Smooth muscle cell (in vitro differentiated cells): ENCODE measurements around the gene PPP1R16B. TPM values are rescaled to one million over a fixed set of nuclear protein-coding genes. Genes with fewer than 3 reads are reported as not detected.
"Not testable (repeated sequence)": the region's sequence is repeated elsewhere in the genome, so short reads cannot be mapped to it uniquely, and the experiment has no call there.

Experiments
- DNase-seq: peaks from one replicate; lab custom pipeline; 2025; ENCODE audit not compliant: unreplicated experiment; lab: John Stamatoyannopoulos, UW
- H2AFZ ChIP-seq: fragments of 200-600 bp; sonication (generic); 2 replicates; pipeline ENCODE4 v1.6.0; 2016; ENCODE audit warnings: antibody characterized with exemption, low read depth, mild to moderate bottlenecking
- H3F3A ChIP-seq: fragments of 200-600 bp; sonication (generic); 2 replicates; pipeline ENCODE4 v1.6.0; 2017; ENCODE audit warnings: antibody characterized with exemption, low read depth
- H3K27ac ChIP-seq: fragments of 200-600 bp; sonication (generic); 2 replicates; pipeline ENCODE4 v1.5.1; 2016; ENCODE audit warnings: low read depth, mild to moderate bottlenecking
- H3K27me3 ChIP-seq: fragments of 200-600 bp; sonication (generic); 2 replicates; pipeline ENCODE4 v1.6.1; 2016; ENCODE audit warnings: low read depth, mild to moderate bottlenecking
- H3K36me3 ChIP-seq: fragments of 200-600 bp; sonication (generic); 2 replicates; pipeline ENCODE4 v1.5.1; 2016; ENCODE audit warnings: low read depth
- H3K4me1 ChIP-seq: fragments of 200-600 bp; sonication (generic); 2 replicates; pipeline ENCODE4 v1.5.1; 2016; ENCODE audit warnings: low read depth
- H3K4me2 ChIP-seq: fragments of 200-600 bp; sonication (generic); 2 replicates; pipeline ENCODE4 v1.6.0; 2016; ENCODE audit warnings: mild to moderate bottlenecking
- H3K4me3 ChIP-seq: fragments of 200-600 bp; sonication (generic); 2 replicates; pipeline ENCODE4 v1.5.1; 2016; ENCODE audit warnings: mild to moderate bottlenecking
- H3K79me2 ChIP-seq: fragments of 200-600 bp; sonication (generic); 2 replicates; pipeline ENCODE4 v1.6.0; 2016; ENCODE audit warnings: low read depth, mild to moderate bottlenecking
- H3K9ac ChIP-seq: fragments of 200-600 bp; sonication (generic); 2 replicates; pipeline ENCODE4 v1.6.0; 2016; ENCODE audit warnings: low read depth
- H3K9me3 ChIP-seq: fragments of 200-600 bp; sonication (generic); replicated peaks from 2 replicates; pipeline ENCODE4 v1.5.1; 2016; ENCODE audit warnings: low read depth
- H4K20me1 ChIP-seq: fragments of 200-600 bp; sonication (generic); 2 replicates; pipeline ENCODE4 v1.6.0; 2016; ENCODE audit warnings: low read depth
- WGBS: methylation state at CpG from one replicate; pipeline ENCODE4 v1.1.7; 2016; ENCODE audit warnings: low lambda C conversion rate; 5-methylcytosine and 5-hydroxymethylcytosine counted together
- polyA plus RNA-seq: library from polyadenylated mRNA; unstranded; fragments of >200 nt; fragmentation: Nextera tagmentation; extraction: Ambion mirVana; gene quantifications from 2 replicates; pipeline ENCODE4 v1.2.1, GENCODE V29; 2016
- total RNA-seq: library from RNA; depleted of rRNA; stranded (reverse); fragments of >200 nt; gene quantifications from 2 replicates; pipeline ENCODE4 v1.2.3, GENCODE V29; 2014
- TF ChIP-seq, protein P1 (sequence below): fragments of 200-600 bp; sonication (generic); IDR thresholded peaks from 2 replicates; pipeline ENCODE4 v1.5.1; 2017; ENCODE audit warnings: borderline replicate concordance, mild to moderate bottlenecking, antibody characterized with exemption; ENCODE audit not compliant: insufficient read depth, poor library complexity, severe bottlenecking

The PPP1R16B gene
- total and polyA plus RNA-seq, 2 experiments from 2014 or later = not detected

GRCh38 chr20:38856570-38856969 lies 51.1 kb downstream of the PPP1R16B start:
- H3K79me2 ChIP-seq = no peaks in the 10 kb centered on the region
- no peaks in the 10 kb centered on the region for H3F3A ChIP-seq
- TF ChIP-seq, protein P1, sequence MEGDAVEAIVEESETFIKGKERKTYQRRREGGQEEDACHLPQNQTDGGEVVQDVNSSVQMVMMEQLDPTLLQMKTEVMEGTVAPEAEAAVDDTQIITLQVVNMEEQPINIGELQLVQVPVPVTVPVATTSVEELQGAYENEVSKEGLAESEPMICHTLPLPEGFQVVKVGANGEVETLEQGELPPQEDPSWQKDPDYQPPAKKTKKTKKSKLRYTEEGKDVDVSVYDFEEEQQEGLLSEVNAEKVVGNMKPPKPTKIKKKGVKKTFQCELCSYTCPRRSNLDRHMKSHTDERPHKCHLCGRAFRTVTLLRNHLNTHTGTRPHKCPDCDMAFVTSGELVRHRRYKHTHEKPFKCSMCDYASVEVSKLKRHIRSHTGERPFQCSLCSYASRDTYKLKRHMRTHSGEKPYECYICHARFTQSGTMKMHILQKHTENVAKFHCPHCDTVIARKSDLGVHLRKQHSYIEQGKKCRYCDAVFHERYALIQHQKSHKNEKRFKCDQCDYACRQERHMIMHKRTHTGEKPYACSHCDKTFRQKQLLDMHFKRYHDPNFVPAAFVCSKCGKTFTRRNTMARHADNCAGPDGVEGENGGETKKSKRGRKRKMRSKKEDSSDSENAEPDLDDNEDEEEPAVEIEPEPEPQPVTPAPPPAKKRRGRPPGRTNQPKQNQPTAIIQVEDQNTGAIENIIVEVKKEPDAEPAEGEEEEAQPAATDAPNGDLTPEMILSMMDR = no peak
- H3K4me2 ChIP-seq = no peak overlapping the region
- no peak overlapping the region for H3K9ac ChIP-seq
- WGBS = 82% methylated on average over 2 of the region's 2 CpGs
- H3K36me3 ChIP-seq = no peaks in the 10 kb centered on the region
- H3K9me3 ChIP-seq = no peaks in the 10 kb centered on the region
- no peak overlapping the region for H2AFZ ChIP-seq
- no peaks in the 10 kb centered on the region for H3K4me1 ChIP-seq
- no peak for DNase-seq
- no peak overlapping the region for H3K4me3 ChIP-seq
- no peak overlapping the region for H3K27ac ChIP-seq
- H4K20me1 ChIP-seq = no peaks in the 10 kb centered on the region
- H3K27me3 ChIP-seq = peaks cover 7% of the 10 kb centered on the region

DNA sequence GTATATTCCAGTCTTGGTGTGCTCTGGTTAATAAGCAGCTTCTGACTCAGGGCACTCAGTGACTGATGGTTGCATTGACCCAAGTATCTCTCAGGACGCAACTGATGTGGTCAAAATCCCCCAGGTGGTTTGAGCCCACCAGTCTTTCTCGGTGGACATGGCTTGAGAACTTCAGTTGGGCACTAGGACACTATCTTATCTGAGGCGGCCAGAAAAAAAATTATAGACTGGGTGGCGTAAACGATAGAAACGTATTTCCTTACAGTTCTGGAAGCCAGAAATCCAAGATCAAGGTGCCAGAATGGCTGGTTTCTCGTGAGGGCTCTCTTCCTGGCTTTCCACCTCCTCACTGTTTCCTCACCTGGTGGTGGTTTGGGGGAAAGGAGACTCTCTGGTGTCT lies 52.2 kb downstream of the PPP1R16B start:
- whole genome bisulfite sequencing = 92% methylated on average over 7 of the region's 7 CpGs
- H3F3A ChIP-seq = no peaks in the 10 kb centered on the region
- H4K20me1 ChIP-seq = no peaks in the 10 kb centered on the region
- H3K4me2 ChIP-seq = no peak overlapping the region
- H3K27ac ChIP-seq = no peak overlapping the region
- TF ChIP-seq, protein P1 = no peak
- no peaks in the 10 kb centered on the region for H3K79me2 ChIP-seq
- no peaks in the 10 kb centered on the region for H3K9me3 ChIP-seq
- no peak overlapping the region for H3K9ac ChIP-seq
- no peak overlapping the region for H2AFZ ChIP-seq
- DNase-seq = no peak
- peaks cover 7% of the 10 kb centered on the region for H3K27me3 ChIP-seq
- H3K4me1 ChIP-seq = no peaks in the 10 kb centered on the region
- no peaks in the 10 kb centered on the region for H3K36me3 ChIP-seq
- no peak overlapping the region for H3K4me3 ChIP-seq

DNA sequence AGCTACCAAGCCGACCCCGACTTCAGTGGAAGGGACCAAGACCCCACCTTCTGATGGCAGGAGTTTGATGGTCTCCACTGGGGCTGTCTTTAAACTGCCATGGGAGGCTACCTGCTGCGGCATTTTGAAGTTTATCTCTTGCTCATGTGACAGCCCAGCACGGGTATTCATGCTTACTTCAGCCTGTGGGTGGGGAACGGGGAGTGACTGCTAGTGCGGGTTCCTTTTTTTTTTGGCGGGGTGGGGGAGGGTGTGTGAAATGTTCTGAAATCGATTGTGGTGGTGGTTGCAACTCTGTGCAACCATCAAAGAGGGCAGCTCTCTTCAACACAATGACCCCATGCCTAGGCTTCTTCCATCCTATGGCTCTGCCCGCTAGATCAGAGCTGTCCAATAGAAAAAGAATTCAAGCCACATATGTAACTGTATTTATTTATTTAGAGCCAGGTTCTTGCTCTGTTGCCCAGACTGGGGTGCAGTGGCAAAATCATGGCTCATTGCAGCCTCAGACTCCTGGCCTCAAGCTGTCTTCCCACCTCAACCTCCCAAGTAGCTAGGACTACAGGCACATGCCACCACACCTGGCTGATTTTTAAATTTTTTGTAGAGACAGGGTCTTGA lies 53.7 kb downstream of the PPP1R16B start:
- DNase-seq = no peak
- no peaks in the 10 kb centered on the region for H3K36me3 ChIP-seq
- H3K9ac ChIP-seq = no peak overlapping the region
- H2AFZ ChIP-seq = no peak overlapping the region
- no peaks in the 10 kb centered on the region for H3K9me3 ChIP-seq
- H3K27me3 ChIP-seq = peaks cover 7% of the 10 kb centered on the region
- WGBS = 89% methylated on average over 9 of the region's 9 CpGs
- no peaks in the 10 kb centered on the region for H3K4me1 ChIP-seq
- no peak overlapping the region for H3K27ac ChIP-seq
- no peaks in the 10 kb centered on the region for H3F3A ChIP-seq
- no peak overlapping the region for H3K4me2 ChIP-seq
- H4K20me1 ChIP-seq = no peaks in the 10 kb centered on the region
- TF ChIP-seq, protein P1 = no peak
- no peak overlapping the region for H3K4me3 ChIP-seq
- no peaks in the 10 kb centered on the region for H3K79me2 ChIP-seq

- H3K4me2 ChIP-seq, H3K9ac ChIP-seq, H3K27me3 ChIP-seq, H3K9me3 ChIP-seq, H4K20me1 ChIP-seq, H2AFZ ChIP-seq, H3K36me3 ChIP-seq, DNase-seq, H3K27ac ChIP-seq, H3K4me3 ChIP-seq, H3K79me2 ChIP-seq, H3F3A ChIP-seq, H3K4me1 ChIP-seq: not testable (repeated sequence)
- 91% methylated on average over 4 of the region's 4 CpGs for WGBS
Observed at GRCh38 chr20:38859857-38860256, 54.4 kb downstream of the PPP1R16B start.
